K562 (cell line): ENCODE data around the gene LTK. TPM values are rescaled to one million over a fixed set of nuclear protein-coding genes. Genes with fewer than 3 reads are reported as not detected.

Experiments used
- ATAC-seq: fragments of 200-7000 bp; cut with Tn5 transposase; 3 replicates; pipeline ENCODE4 v1.9.1; 2020; ENCODE audit warnings: moderate library complexity
- BruUV-seq: library from RNA; stranded (reverse); fragments of 400-500 nt; replicated peaks from 2 replicates; lab custom pipeline; 2021; lab: Mats Ljungman, UMichigan
- CTCF ChIA-PET: fragments of 300-600 bp; formaldehyde crosslinking; extraction: SDS; loops from one replicate; lab custom pipeline; 2021; ENCODE audit warnings: low intra/inter-chr PET ratio; lab: Yijun Ruan, JAX
- POLR2A ChIA-PET: fragments of 300-600, 350-650 bp; sonication (Branson Sonifier 250); formaldehyde crosslinking; extraction: SDS; loops from one replicate; lab custom pipeline; 2021; ENCODE audit warnings: antibody characterized with exemption, inconsistent platforms; lab: Yijun Ruan, JAX
- DNase-seq, 4 experiments: peaks; one replicate each; pipeline versions ENCODE4 v3.0.0 to v3.0.0-alpha.2; 2011 to 2018; ENCODE audit warnings: low spot score in 3 of 4, mixed read lengths in 3 of 4; ENCODE audit errors: extremely low read depth in 1 of 4
- FAIRE-seq: peaks from 2 replicates; lab custom pipeline; 2011; peaks lifted over from hg19 to GRCh38; lab: Jason Lieb, UNC
- H2AFZ ChIP-seq: 2 replicates; pipeline ENCODE4 v1.6.0; 2011; ENCODE audit warnings: low read depth, low read length, control low read depth, inconsistent platforms
- H3K27ac ChIP-seq: fragments of 200-600 bp; 3 replicates; pipeline ENCODE4 v1.8.0; 2011; ENCODE audit warnings: low read depth, mild to moderate bottlenecking, control low read depth, inconsistent platforms, low read length, moderate library complexity, mixed read lengths; ENCODE audit errors: extremely low read depth
- H3K27me3 ChIP-seq, 2 experiments: fragments of 300-600 bp in 1 of 2; 2 replicates in 1 of 2; 3 replicates in 1 of 2; pipeline versions ENCODE4 v1.6.0 to v1.8.0; 2011; ENCODE audit warnings: inconsistent platforms in 2 of 2, low read length in 2 of 2, mild to moderate bottlenecking in 1 of 2, mixed read lengths in 1 of 2, moderate library complexity in 1 of 2; ENCODE audit not compliant: control insufficient read depth in 2 of 2, insufficient read depth in 2 of 2
- H3K36me3 ChIP-seq: fragments of 300-600 bp; 3 replicates; pipeline ENCODE4 v1.8.0; 2011; ENCODE audit warnings: mild to moderate bottlenecking, low read length, inconsistent platforms; ENCODE audit not compliant: control insufficient read depth, insufficient read depth
- H3K4me1 ChIP-seq, 2 experiments: fragments of 200-600 bp in 1 of 2; replicated peaks in 1 of 2; 2 replicates in 1 of 2; 3 replicates in 1 of 2; pipeline versions ENCODE4 v1.5.1 to v1.8.0; 2011; ENCODE audit warnings: inconsistent platforms in 2 of 2, low read length in 2 of 2, mild to moderate bottlenecking in 1 of 2, mixed read lengths in 1 of 2, moderate library complexity in 1 of 2; ENCODE audit not compliant: control insufficient read depth in 2 of 2, insufficient read depth in 2 of 2
- H3K4me2 ChIP-seq: 2 replicates; pipeline ENCODE4 v1.6.1; 2011; ENCODE audit warnings: low read length, control low read depth, inconsistent platforms, mixed read lengths; ENCODE audit not compliant: insufficient read depth
- H3K4me3 ChIP-seq: fragments of 200-600 bp; sonication (generic), shearing (Covaris generic); 2 replicates; pipeline ENCODE4 v1.5.1; 2016; ENCODE audit warnings: control low read depth, inconsistent platforms
- H3K79me2 ChIP-seq: fragments of 200-600 bp; 3 replicates; pipeline ENCODE4 v1.8.0; 2011; ENCODE audit warnings: low read length, inconsistent platforms; ENCODE audit not compliant: control insufficient read depth, insufficient read depth
- H3K9ac ChIP-seq, 2 experiments: 2 replicates each; pipeline versions ENCODE4 v1.6.0 to v1.6.1; 2011; ENCODE audit warnings: low read depth in 2 of 2, low read length in 2 of 2, control low read depth in 1 of 2, inconsistent platforms in 1 of 2, mild to moderate bottlenecking in 1 of 2, mixed read lengths in 1 of 2; ENCODE audit not compliant: insufficient read depth in 1 of 2
- H3K9me1 ChIP-seq: one replicate; pipeline ENCODE4 v1.6.0; 2011; ENCODE audit warnings: inconsistent platforms, mild to moderate bottlenecking, low read length, moderate library complexity; ENCODE audit not compliant: control insufficient read depth, insufficient read depth
- H3K9me3 ChIP-seq: replicated peaks from 2 replicates; pipeline ENCODE4 v1.5.1; 2011; ENCODE audit warnings: low read depth, low read length, inconsistent platforms; ENCODE audit not compliant: control insufficient read depth, insufficient read depth
- H4K20me1 ChIP-seq: replicated peaks from 2 replicates; pipeline ENCODE4 v1.6.1; 2011; ENCODE audit warnings: low read length, inconsistent platforms, mixed read lengths; ENCODE audit not compliant: control insufficient read depth, insufficient read depth
- ARHGAP35 ChIP-seq: fragments of 450-650 bp; IDR thresholded peaks from 2 replicates; pipeline ENCODE4 v1.6.1; 2018; ENCODE audit not compliant: partially characterized antibody
- CBFA2T2 ChIP-seq: fragments of 450-650 bp; conservative IDR thresholded peaks from 2 replicates; pipeline ENCODE4 v1.6.1; 2017; ENCODE audit warnings: mild to moderate bottlenecking
- DDX20 ChIP-seq: fragments of 450-650 bp; IDR thresholded peaks from 2 replicates; pipeline ENCODE4 v1.6.1; 2016; ENCODE audit warnings: missing genetic modification characterization, low read depth, mild to moderate bottlenecking, missing compliant biosample characterization, moderate library complexity
- ETV5 ChIP-seq: sonication (generic); formaldehyde crosslinking; IDR thresholded peaks from 2 replicates; pipeline ENCODE4 v1.4.0; 2020; ENCODE audit warnings: low read depth, mild to moderate bottlenecking, missing genetic modification reagents
- FOXJ2 ChIP-seq: fragments of 200-800 bp; sonication (Bioruptor generic); IDR thresholded peaks from 2 replicates; pipeline ENCODE4 v1.6.1; 2016; ENCODE audit warnings: missing genetic modification characterization, missing compliant biosample characterization
- HCFC1 ChIP-seq: IDR thresholded peaks from 2 replicates; pipeline ENCODE4 v1.6.1; 2012; ENCODE audit warnings: low read depth, low read length, improper control_type of control experiment
- HMG20B ChIP-seq: fragments of 250-450 bp; sonication (Bioruptor Pico); IDR thresholded peaks from 2 replicates; pipeline ENCODE4 v1.5.0; 2021; ENCODE audit warnings: mild to moderate bottlenecking
- HNRNPH1 ChIP-seq: fragments of 200-400 bp; formaldehyde crosslinking; optimal IDR thresholded peaks from 2 replicates; pipeline ENCODE3; 2017; ENCODE audit warnings: low read depth, mild to moderate bottlenecking, low read length, moderate library complexity
- HSF4 ChIP-seq: fragments of 250-450 bp; sonication (Bioruptor Pico); IDR thresholded peaks from 2 replicates; pipeline ENCODE4 v2.1.2; 2022; ENCODE audit warnings: mild to moderate bottlenecking, moderate library complexity, borderline replicate concordance
- IFI16 ChIP-seq: fragments of 250-450 bp; sonication (Bioruptor Pico); IDR thresholded peaks from 2 replicates; pipeline ENCODE4 v2.1.2; 2022; ENCODE audit warnings: mild to moderate bottlenecking, inconsistent platforms
- MYC ChIP-seq, 2 experiments: fragments of 250-450 bp in 1 of 2; sonication (Bioruptor Pico) in 1 of 2; IDR thresholded peaks; 2 replicates each; pipeline versions ENCODE4 v1.5.1 to v1.6.1; 2012 to 2021; ENCODE audit warnings: low read depth in 2 of 2, borderline replicate concordance in 1 of 2, improper control_type of control experiment in 1 of 2, low read length in 1 of 2, mild to moderate bottlenecking in 1 of 2, moderate library complexity in 1 of 2
- NEUROD1 ChIP-seq: fragments of 150-350 bp; IDR thresholded peaks from 2 replicates; pipeline ENCODE4 v1.6.1; 2014; ENCODE audit warnings: borderline replicate concordance, low read length, low read depth; ENCODE audit not compliant: partially characterized antibody
- NFYB ChIP-seq: IDR thresholded peaks from 2 replicates; pipeline ENCODE4 v1.6.1; 2011; ENCODE audit warnings: mild to moderate bottlenecking, moderate library complexity; ENCODE audit not compliant: insufficient read length; ENCODE audit errors: extremely low read depth
- RCOR1 ChIP-seq, 2 experiments: IDR thresholded peaks; 2 replicates each; pipeline ENCODE4 v1.6.1; 2012; ENCODE audit warnings: low read depth in 2 of 2, low read length in 2 of 2, borderline replicate concordance in 1 of 2, improper control_type of control experiment in 1 of 2
- SPI1 ChIP-seq: IDR thresholded peaks from 2 replicates; pipeline ENCODE4 v1.6.1; 2011; ENCODE audit warnings: low read depth, low read length, control low read depth, borderline replicate concordance
- TRIM28 ChIP-seq: fragments of 450-650 bp; IDR thresholded peaks from 2 replicates; pipeline ENCODE4 v1.6.1; 2017
- ZBED1 ChIP-seq: IDR thresholded peaks from 2 replicates; pipeline ENCODE4 v1.6.1; 2014
- ZNF3 ChIP-seq: fragments of 250-450 bp; sonication (Bioruptor Pico); IDR thresholded peaks from 2 replicates; pipeline ENCODE4 v1.5.0; 2021; ENCODE audit warnings: mild to moderate bottlenecking, moderate library complexity
- ZNF766 ChIP-seq: fragments of 200-800 bp; sonication (Bioruptor generic); conservative IDR thresholded peaks from 2 replicates; pipeline ENCODE4 v1.6.1; 2016; ENCODE audit warnings: missing genetic modification characterization, missing compliant biosample characterization
- WGBS: fragments of 100-300 bp; shearing (Covaris generic); methylation state at CpG from one replicate; pipeline ENCODE4 v1.1.6; 2016; ENCODE audit warnings: low coverage, mixed read lengths; ENCODE audit not compliant: insufficient coverage; ENCODE audit errors: missing lambda C conversion rate; 5-methylcytosine and 5-hydroxymethylcytosine counted together
- in situ Hi-C: fragments of 300-500 bp; cut with MboI; formaldehyde crosslinking; loops from 4 replicates; pipeline ENCODE4 v1.15.0; 2018; ENCODE audit warnings: inconsistent platforms, mixed read lengths
- intact Hi-C: fragments of 100-400 bp; cut with micrococcal nuclease; formaldehyde crosslinking; loops from 2 replicates; pipeline ENCODE4 v1.14.2; 2022
- polyA plus RNA-seq, 8 experiments: library from polyadenylated mRNA; depleted of rRNA in 4 of 8; stranded (reverse) in 5 of 8; unstranded in 3 of 8; fragments of >200 nt; fragmentation: Nextera tagmentation in 2 of 8; fragmentation: Illumina TruSeq in 1 of 8; extraction: Ambion mirVana in 2 of 8; extraction: Trizol in 1 of 8; gene quantifications; 2 replicates each; pipeline versions ENCODE4 v1.2.1 to v1.2.3, GENCODE V29; 2011 to 2014; ENCODE audit warnings: inconsistent platforms in 1 of 8, missing spikeins in 1 of 8
- total RNA-seq, 7 experiments: library from RNA; depleted of rRNA in 6 of 7; stranded (reverse); fragments of >200 nt in 6 of 7; fragmentation: Illumina TruSeq in 2 of 7; extraction: Trizol in 2 of 7; gene quantifications; 2 replicates each; pipeline versions ENCODE4 v1.2.1 to v1.2.3, GENCODE V29; 2011 to 2021; ENCODE audit warnings: low replicate concordance in 1 of 7

LTK gene
- total and polyA plus RNA-seq, 9 of the 15 experiments (the other 6 are each of a cell fraction or from before 2014, with no cell fraction given) = 0.25 to 4.4 (median 1.8) TPM

DNA sequence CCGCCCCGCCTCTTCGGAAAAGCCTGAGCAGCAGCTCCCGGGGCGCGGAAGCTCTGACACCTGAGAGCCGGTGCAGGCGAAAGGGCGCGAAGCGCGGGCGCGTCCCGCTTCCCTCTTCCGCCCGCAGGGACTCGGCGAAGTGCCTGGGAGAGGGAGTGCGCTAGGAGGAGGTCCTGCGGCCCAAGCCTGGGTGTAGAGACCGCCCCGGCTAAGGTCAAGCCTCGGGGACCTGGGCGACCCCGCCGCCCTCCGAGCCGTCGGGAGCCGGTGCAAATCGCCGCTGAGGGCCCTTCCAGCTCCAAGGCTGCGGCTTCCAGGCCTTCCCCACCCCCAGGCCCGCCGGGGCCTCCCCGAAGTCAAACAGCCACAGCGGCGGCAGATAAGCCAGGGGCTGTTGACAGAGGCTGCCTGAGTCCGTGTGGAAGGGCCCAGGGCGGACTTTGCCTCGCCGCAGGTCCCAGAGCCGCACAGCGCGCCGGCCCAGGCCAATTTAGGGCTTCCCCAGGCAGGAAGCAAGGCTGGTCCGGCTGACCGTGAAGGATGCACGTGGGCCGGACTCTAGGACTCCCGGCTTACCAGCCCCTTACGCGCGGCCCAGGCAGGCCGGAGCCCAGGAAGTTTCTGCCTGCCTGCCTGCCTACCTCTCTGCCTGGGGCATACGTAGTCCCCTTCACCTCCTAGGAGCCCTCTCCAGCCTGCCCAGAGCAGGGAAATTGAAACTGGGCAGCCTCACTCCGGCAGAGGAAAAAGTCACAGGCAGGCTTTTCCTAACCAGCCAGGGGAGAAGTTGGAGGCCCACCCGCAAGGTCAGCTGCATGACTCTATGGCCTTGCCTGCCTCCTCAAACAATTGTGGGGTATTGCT, 17.7 kb downstream of the LTK start (continued):
- TF ChIP-seq IFI16 (no peak), ZNF3 (CRISPR knock-in tag) (no peak), HCFC1 (no peak), NFYB (no peak), CBFA2T2 (no peak), MYC (IDR thresholded peaks at IDR 0.05; ENCODE audit: low read depth, low read length) (peak; percentile 21), MYC (CRISPR knock-in tag; IDR thresholded peaks at IDR 0.05; ENCODE audit: borderline replicate concordance, low read depth) (no peak)

- no peaks in the 10 kb centered on the region for H3K9me3 ChIP-seq
- ChIA-PET CTCF (no interaction called here), POLR2A (interaction anchor here (0.6 to 1.5 kb wide), 9 partner anchors 10 to 583 kb away, joined by 3 to 6 read pairs (median 4); no protein-coding TSS in a partner anchor)
- H3K36me3 ChIP-seq = 0 out of 3 replicates have a peak, but pooled peaks cover 6% of the 10 kb centered on the region
- H3K9me1 ChIP-seq = no peaks in the 10 kb centered on the region
- no peaks in the 10 kb centered on the region for H3K27me3 ChIP-seq
- peak overlapping the region; percentile 82 for H2AFZ ChIP-seq
- FAIRE-seq = no peak
- H3K79me2 ChIP-seq = peaks cover 36% of the 10 kb centered on the region
- H3K4me2 ChIP-seq = peak overlapping the region; percentile 90
- in situ Hi-C loops = no loop called here
- no peaks in the 10 kb centered on the region for H4K20me1 ChIP-seq
- H3K4me3 ChIP-seq = peak overlapping the region; percentile 60
- H3K9ac ChIP-seq = peak overlapping the region; percentile 61 to 94
- 2% methylated on average over 50 of the region's 60 CpGs for WGBS
- DNase-seq = peak in 2 of 4 experiments; percentile 59 to 70
- no TSS peak for BruUV-seq
- ATAC-seq = peak; percentile 42
- peaks cover 24 to 42% of the 10 kb centered on the region in 2 experiments for H3K4me1 ChIP-seq
- H3K27ac ChIP-seq = peak overlapping the region; percentile 74
- intact Hi-C loops = loop anchor here (2.0 to 5.0 kb wide), 2 partner anchors 18 to 477 kb away; partner anchors contain the start of genes EHD4 and LTK
- peak; percentile 39; the same call in 1 of the 2 replicates for TF ChIP-seq ZBED1
- TF ChIP-seq HNRNPH1 = no peak
- no peak for TF ChIP-seq ZNF766 (CRISPR knock-in tag)
- no peak for TF ChIP-seq ETV5
- no peak for TF ChIP-seq RCOR1 (IDR thresholded peaks at IDR 0.05; ENCODE audit: borderline replicate concordance in 1 of 2, low read depth in 2 of 2, low read length in 2 of 2)
- TF ChIP-seq ARHGAP35 = no peak
- no peak for TF ChIP-seq FOXJ2 (tag)
- 0 out of 2 replicates have a peak, but pooled peaks have one; percentile 36 for TF ChIP-seq SPI1
- no peak for TF ChIP-seq NEUROD1
- TF ChIP-seq TRIM28 = no peak
- TF ChIP-seq HSF4 (CRISPR knock-in tag) = no peak
- TF ChIP-seq HMG20B = no peak
- TF ChIP-seq DDX20 = no peak
Measured at GRCh38 chr15:41494922-41495735, 18.5 kb downstream of the LTK start.
